Kidney (tissue), 14 donors: Measurements from ENCODE around the gene S100A16. TPM values are rescaled to one million over a fixed set of nuclear protein-coding genes. Genes with fewer than 3 reads are reported as not detected.

Experiments used
- DNase-seq, 5 donors: peaks; one replicate each; pipeline ENCODE4 v3.0.0-alpha.2; 2013 to 2020
- FAIRE-seq: peaks from 2 replicates; lab custom pipeline; 2012; peaks lifted over from hg19 to GRCh38; lab: Jason Lieb, UNC
- H3K27ac ChIP-seq, 2 donors: one replicate each; pipeline ENCODE4 v1.7.0; 2013; ENCODE audit warnings: low read depth in 2 of 2, low read length in 2 of 2, inconsistent platforms in 1 of 2
- H3K27me3 ChIP-seq: one replicate; pipeline ENCODE4 v1.7.1; 2013; ENCODE audit warnings: low read length, inconsistent platforms; ENCODE audit not compliant: control insufficient read depth, insufficient read depth
- H3K36me3 ChIP-seq, 3 donors: one replicate each; pipeline versions ENCODE4 v1.7.0 to v1.7.1; 2013; ENCODE audit warnings: low read length in 3 of 3, control low read depth in 1 of 3, inconsistent platforms in 1 of 3; ENCODE audit not compliant: insufficient read depth in 3 of 3, control insufficient read depth in 2 of 3
- H3K4me1 ChIP-seq, 3 donors: one replicate each; pipeline versions ENCODE4 v1.7.0 to v1.7.1; 2013; ENCODE audit warnings: low read length in 3 of 3, inconsistent platforms in 1 of 3, low read depth in 1 of 3; ENCODE audit not compliant: control insufficient read depth in 2 of 3, insufficient read depth in 2 of 3
- H3K4me3 ChIP-seq, 3 donors: one replicate each; pipeline versions ENCODE4 v1.7.0 to v1.8.1; 2013; ENCODE audit warnings: low read length in 3 of 3, control low read depth in 1 of 3, inconsistent platforms in 1 of 3
- H3K9ac ChIP-seq, 3 donors: one replicate each; pipeline versions ENCODE4 v1.7.0 to v1.7.1; 2013; ENCODE audit warnings: low read length in 3 of 3, control low read depth in 1 of 3, inconsistent platforms in 1 of 3
- H3K9me3 ChIP-seq, 3 donors: one replicate each; pipeline versions ENCODE4 v1.7.0 to v1.7.1; 2013; ENCODE audit warnings: low read length in 3 of 3, control low read depth in 1 of 3, inconsistent platforms in 1 of 3; ENCODE audit not compliant: control insufficient read depth in 2 of 3, insufficient read depth in 1 of 3
- CTCF ChIP-seq: IDR thresholded peaks from 3 replicates; pipeline ENCODE4 v1.5.1; 2012; ENCODE audit warnings: mild to moderate bottlenecking, moderate library complexity, borderline replicate concordance; ENCODE audit not compliant: insufficient read depth; ENCODE audit errors: extremely low read depth
- intact Hi-C: fragments of 100-400 bp; cut with DNase I; formaldehyde crosslinking; loops from one replicate; pipeline ENCODE4 v1.11.1; 2022
- polyA plus RNA-seq: library from polyadenylated mRNA; stranded (reverse); fragments of 350-450 nt; fragmentation: Illumina TruSeq; extraction: RNeasy Lipid Tissue Mini Kit (QIAGEN cat#74804); gene quantifications from one replicate; pipeline ENCODE4 v1.2.3, GENCODE V29; 2014; ENCODE audit warnings: low read depth, low replicate concordance; ENCODE audit not compliant: insufficient read depth
- total RNA-seq: library from RNA; stranded (reverse); fragmentation: NEBNext Ultra II Directional; extraction: Animal tissue kit (Norgen Biotek cat#: 25700); gene quantifications from one replicate; pipeline ENCODE4 v1.2.1, GENCODE V29; 2021
- donor health status: control.
- donor health status: control.
- donor health status: control.
- donor health status: control.
- donor health status: control.
- donor health status: DM: yes; HTN: yes; CAD: no.
- donor health status: Normal renal cell carcinoma (clear cell type).

The S100A16 gene
- total and polyA plus RNA-seq, 2 donors from 2014 or later: 119 to 174 TPM

GRCh38 chr1:153639280-153639679, 26.3 kb upstream of the S100A16 start:
- FAIRE-seq (no peak), DNase-seq (peak in 1 of 5 donors; percentile 15)
- Histone ChIP-seq H3K36me3 (peaks cover 12 to 79% (median 38%) of the 10 kb centered on the region in 3 donors), H3K27ac (no peak overlapping the region), H3K4me3 (no peak overlapping the region), H3K4me1 (peaks cover 0 to 10% (median 4%) of the 10 kb centered on the region in 3 donors), H3K9ac (no peak overlapping the region), H3K9me3 (no peaks in the 10 kb centered on the region), H3K27me3 (no peaks in the 10 kb centered on the region)
- intact Hi-C loops: no loop called here
- no peak for TF ChIP-seq CTCF

GRCh38 chr1:153638261-153638660, 25.3 kb upstream of the S100A16 start:
- Histone ChIP-seq H3K9me3 (no peaks in the 10 kb centered on the region), H3K4me1 (peaks cover 0 to 13% (median 4%) of the 10 kb centered on the region in 3 donors), H3K9ac (no peak overlapping the region), H3K27ac (no peak overlapping the region), H3K4me3 (no peak overlapping the region), H3K36me3 (peaks cover 12 to 69% (median 36%) of the 10 kb centered on the region in 3 donors), H3K27me3 (no peaks in the 10 kb centered on the region)
- peak in 1 of 5 donors; percentile 18 for DNase-seq
- no peak for FAIRE-seq
- intact Hi-C loops: no loop called here
- no peak for TF ChIP-seq CTCF

GRCh38 chr1:153636312-153636711, 23.4 kb upstream of the S100A16 start:
- Histone ChIP-seq H3K36me3 (peaks cover 12 to 49% (median 27%) of the 10 kb centered on the region in 3 donors), H3K27me3 (no peaks in the 10 kb centered on the region), H3K27ac (no peak overlapping the region), H3K4me1 (peaks cover 0 to 14% (median 4%) of the 10 kb centered on the region in 3 donors), H3K9ac (no peak overlapping the region), H3K9me3 (no peaks in the 10 kb centered on the region), H3K4me3 (no peak overlapping the region)
- peak in 1 of 5 donors; percentile 41 for DNase-seq
- FAIRE-seq: no peak
- intact Hi-C loops: no loop called here
- TF ChIP-seq CTCF: no peak

- H3K27ac ChIP-seq: no peak overlapping the region
- FAIRE-seq (no peak), DNase-seq (peak in 1 of 5 donors; percentile 37)
- peaks cover 9 to 45% (median 23%) of the 10 kb centered on the region in 3 donors for H3K36me3 ChIP-seq
- no peaks in the 10 kb centered on the region for H3K27me3 ChIP-seq
- H3K9ac ChIP-seq: no peak overlapping the region
- TF ChIP-seq CTCF: no peak
- no peaks in the 10 kb centered on the region for H3K9me3 ChIP-seq
- peak overlapping the region in 2 of 3 donors; percentile 20 to 98 for H3K4me3 ChIP-seq
- peaks cover 0 to 11% (median 8%) of the 10 kb centered on the region in 3 donors for H3K4me1 ChIP-seq
- intact Hi-C loops: no loop called here
Measured at GRCh38 chr1:153635872-153636271, 22.9 kb upstream of the S100A16 start.
